ENCODE measurements around the gene OR2A25. TPM values are rescaled to one million over a fixed set of nuclear protein-coding genes. Genes with fewer than 3 reads are reported as not detected.
A peak's percentile ranks its signal among the peaks of the same experiment; 100 is the strongest.

OR2A25 gene
- total RNA-seq, 2 experiments from 2014 or later: not detected

- DNase-seq (ENCODE audit: low spot score): no peak
- H3K9me3 ChIP-seq (ENCODE audit: low read length): no peaks in the 10 kb centered on the region
- H3K4me2 ChIP-seq (ENCODE audit: low read length): no peak overlapping the region
- H3K27ac ChIP-seq (ENCODE audit: low read depth, low read length, poor library complexity, severe bottlenecking): no peak overlapping the region
- BruUV-seq (replicated peaks): no TSS peak
- H3K4me1 ChIP-seq (ENCODE audit: insufficient read depth, low read length, poor library complexity, severe bottlenecking): no peaks in the 10 kb centered on the region
- no peak overlapping the region for H2AFZ ChIP-seq (ENCODE audit: low read length)
- no peaks in the 10 kb centered on the region for H3K9me2 ChIP-seq (ENCODE audit: insufficient read depth, low read length)
- H3K4me3 ChIP-seq (ENCODE audit: low read depth, low read length, poor library complexity, severe bottlenecking): no peak overlapping the region
- ChIA-PET POLR2A (interaction anchor here (0.6 kb wide), 1 partner anchor 10 kb away, joined by 3 read pairs; no protein-coding TSS in a partner anchor), CTCF (ENCODE audit: unreplicated experiment) (no interaction called here)
- no peaks in the 10 kb centered on the region for H3K36me3 ChIP-seq (ENCODE audit: insufficient read depth, low read length)
- intact Hi-C loops (cut with micrococcal nuclease; ENCODE audit: unreplicated experiment): no loop called here
- TF ChIP-seq, protein P1, sequence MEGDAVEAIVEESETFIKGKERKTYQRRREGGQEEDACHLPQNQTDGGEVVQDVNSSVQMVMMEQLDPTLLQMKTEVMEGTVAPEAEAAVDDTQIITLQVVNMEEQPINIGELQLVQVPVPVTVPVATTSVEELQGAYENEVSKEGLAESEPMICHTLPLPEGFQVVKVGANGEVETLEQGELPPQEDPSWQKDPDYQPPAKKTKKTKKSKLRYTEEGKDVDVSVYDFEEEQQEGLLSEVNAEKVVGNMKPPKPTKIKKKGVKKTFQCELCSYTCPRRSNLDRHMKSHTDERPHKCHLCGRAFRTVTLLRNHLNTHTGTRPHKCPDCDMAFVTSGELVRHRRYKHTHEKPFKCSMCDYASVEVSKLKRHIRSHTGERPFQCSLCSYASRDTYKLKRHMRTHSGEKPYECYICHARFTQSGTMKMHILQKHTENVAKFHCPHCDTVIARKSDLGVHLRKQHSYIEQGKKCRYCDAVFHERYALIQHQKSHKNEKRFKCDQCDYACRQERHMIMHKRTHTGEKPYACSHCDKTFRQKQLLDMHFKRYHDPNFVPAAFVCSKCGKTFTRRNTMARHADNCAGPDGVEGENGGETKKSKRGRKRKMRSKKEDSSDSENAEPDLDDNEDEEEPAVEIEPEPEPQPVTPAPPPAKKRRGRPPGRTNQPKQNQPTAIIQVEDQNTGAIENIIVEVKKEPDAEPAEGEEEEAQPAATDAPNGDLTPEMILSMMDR (conservative IDR thresholded peaks at IDR 0.05; ENCODE audit: low read length): no peak
- TF ChIP-seq EZH2phosphoT487 (IDR thresholded peaks at IDR 0.05; ENCODE audit: borderline replicate concordance, low read depth, low read length): no peak
- H4K20me1 ChIP-seq (ENCODE audit: insufficient read depth, low read length): no peaks in the 10 kb centered on the region
- no peaks in the 10 kb centered on the region for H3K79me2 ChIP-seq (ENCODE audit: insufficient read depth, low read depth, low read length)
These were observed 11.7 kb upstream of the OR2A25 start for GRCh38 chr7:144057954-144058353.

GRCh38 chr7:144063710-144064109 lies 5.9 kb upstream of the OR2A25 start:
- intact Hi-C loops (cut with micrococcal nuclease; ENCODE audit: unreplicated experiment): no loop called here
- BruUV-seq (replicated peaks): no TSS peak
- no peaks in the 10 kb centered on the region for H3K9me2 ChIP-seq (ENCODE audit: insufficient read depth, low read length)
- H3K4me2 ChIP-seq (ENCODE audit: low read length): no peak overlapping the region
- no peaks in the 10 kb centered on the region for H3K36me3 ChIP-seq (ENCODE audit: insufficient read depth, low read length)
- H3K9me3 ChIP-seq (ENCODE audit: low read length): no peaks in the 10 kb centered on the region
- TF ChIP-seq EZH2phosphoT487 (IDR thresholded peaks at IDR 0.05; ENCODE audit: borderline replicate concordance, low read depth, low read length): no peak
- TF ChIP-seq, protein P1 (conservative IDR thresholded peaks at IDR 0.05; ENCODE audit: low read length): peak; percentile 60
- CTCF ChIA-PET (ENCODE audit: unreplicated experiment): no interaction called here
- no peak overlapping the region for H2AFZ ChIP-seq (ENCODE audit: low read length)
- no peaks in the 10 kb centered on the region for H3K79me2 ChIP-seq (ENCODE audit: insufficient read depth, low read depth, low read length)
- POLR2A ChIA-PET: no interaction called here
- H3K27ac ChIP-seq (ENCODE audit: low read depth, low read length, poor library complexity, severe bottlenecking): no peak overlapping the region
- H3K4me1 ChIP-seq (ENCODE audit: insufficient read depth, low read length, poor library complexity, severe bottlenecking): no peaks in the 10 kb centered on the region
- no peak for DNase-seq (ENCODE audit: low spot score)
- no peaks in the 10 kb centered on the region for H4K20me1 ChIP-seq (ENCODE audit: insufficient read depth, low read length)
- no peak overlapping the region for H3K4me3 ChIP-seq (ENCODE audit: low read depth, low read length, poor library complexity, severe bottlenecking)

GRCh38 chr7:144069953-144070352 lies 342 bp downstream of the OR2A25 start:
- no peaks in the 10 kb centered on the region for H3K4me1 ChIP-seq (ENCODE audit: insufficient read depth, low read length, poor library complexity, severe bottlenecking)
- H3K9me2 ChIP-seq (ENCODE audit: insufficient read depth, low read length): no peaks in the 10 kb centered on the region
- CTCF ChIA-PET (ENCODE audit: unreplicated experiment): no interaction called here
- TF ChIP-seq, protein P1 (conservative IDR thresholded peaks at IDR 0.05; ENCODE audit: low read length): no peak
- no peak for TF ChIP-seq EZH2phosphoT487 (IDR thresholded peaks at IDR 0.05; ENCODE audit: borderline replicate concordance, low read depth, low read length)
- H2AFZ ChIP-seq (ENCODE audit: low read length): no peak overlapping the region
- DNase-seq (ENCODE audit: low spot score): no peak
- H3K4me2 ChIP-seq (ENCODE audit: low read length): no peak overlapping the region
- H3K36me3 ChIP-seq (ENCODE audit: insufficient read depth, low read length): no peaks in the 10 kb centered on the region
- intact Hi-C loops (cut with micrococcal nuclease; ENCODE audit: unreplicated experiment): no loop called here
- POLR2A ChIA-PET: interaction anchor here (1.4 kb wide), 1 partner anchor 58 kb away, joined by 3 read pairs; no protein-coding TSS in a partner anchor
- no peaks in the 10 kb centered on the region for H3K79me2 ChIP-seq (ENCODE audit: insufficient read depth, low read depth, low read length)
- H3K4me3 ChIP-seq (ENCODE audit: low read depth, low read length, poor library complexity, severe bottlenecking): no peak overlapping the region
- H4K20me1 ChIP-seq (ENCODE audit: insufficient read depth, low read length): no peaks in the 10 kb centered on the region
- no TSS peak for BruUV-seq (replicated peaks)
- H3K27ac ChIP-seq (ENCODE audit: low read depth, low read length, poor library complexity, severe bottlenecking): no peak overlapping the region
- no peaks in the 10 kb centered on the region for H3K9me3 ChIP-seq (ENCODE audit: low read length)

Measured in OCI-LY7 (cell line).